ENCODE data around the gene SLC6A12.

The SLC6A12 gene

DNA sequence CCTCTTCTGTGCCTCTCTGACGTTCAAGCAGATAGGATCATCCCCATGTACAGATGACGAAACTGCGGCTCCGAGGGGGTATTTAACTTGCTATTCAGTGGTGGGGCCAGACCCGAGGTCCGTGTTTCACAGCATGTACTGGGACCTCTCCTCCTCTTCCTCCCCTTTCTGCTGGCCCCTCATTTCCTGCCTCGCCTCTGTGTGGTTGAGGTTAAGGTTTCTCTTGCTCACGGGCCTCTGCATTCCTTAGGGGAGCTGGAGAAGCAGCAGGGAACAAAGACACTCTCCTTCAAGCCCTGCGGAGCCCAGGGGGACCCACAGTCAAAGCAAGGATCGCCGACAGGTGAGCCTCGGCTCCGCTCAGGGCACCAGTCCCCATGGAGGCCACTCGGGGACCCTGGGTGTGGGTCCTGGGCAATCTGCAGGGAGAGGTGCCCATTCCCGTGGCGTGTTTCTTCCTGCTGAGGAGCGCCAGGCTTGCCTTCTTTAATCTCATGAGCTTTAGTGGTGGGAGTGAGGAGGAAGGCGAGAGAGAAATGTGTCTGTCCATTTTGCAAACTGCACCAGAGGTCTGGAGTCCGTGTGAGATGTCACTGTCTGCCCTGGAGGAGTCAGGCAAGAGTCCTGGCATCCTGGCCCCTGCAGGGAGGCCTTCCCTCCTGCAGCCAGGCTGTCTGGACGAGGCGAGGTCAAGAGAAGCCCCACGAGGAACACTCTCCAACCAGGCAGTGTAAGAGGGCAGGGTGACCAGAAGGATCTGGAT, 45.0 kb downstream of the SLC6A12 start:
- no peak overlapping the region for H3K4me3 ChIP-seq
- H3K36me3 ChIP-seq: no peaks in the 10 kb centered on the region
- H3K4me1 ChIP-seq: peaks cover 49 to 76% (median 64%) of the 10 kb centered on the region in 10 experiments
- no peak overlapping the region; a peak in 1 of 22 replicates for H3K9ac ChIP-seq
- no peak overlapping the region for H3K27ac ChIP-seq
- peak overlapping the region; percentile 33 to 70 (median 53); a peak in 21 of 22 replicates for H3K4me2 ChIP-seq
- H3K9me3 ChIP-seq (replicated peaks in 1 of 11): no peaks in the 10 kb centered on the region
- TF ChIP-seq Cebpa-rat (IDR thresholded peaks at IDR 0.05): no peak
- H3K27me3 ChIP-seq: no peaks in the 10 kb centered on the region
- H4K20me1 ChIP-seq: no peaks in the 10 kb centered on the region

DNA sequence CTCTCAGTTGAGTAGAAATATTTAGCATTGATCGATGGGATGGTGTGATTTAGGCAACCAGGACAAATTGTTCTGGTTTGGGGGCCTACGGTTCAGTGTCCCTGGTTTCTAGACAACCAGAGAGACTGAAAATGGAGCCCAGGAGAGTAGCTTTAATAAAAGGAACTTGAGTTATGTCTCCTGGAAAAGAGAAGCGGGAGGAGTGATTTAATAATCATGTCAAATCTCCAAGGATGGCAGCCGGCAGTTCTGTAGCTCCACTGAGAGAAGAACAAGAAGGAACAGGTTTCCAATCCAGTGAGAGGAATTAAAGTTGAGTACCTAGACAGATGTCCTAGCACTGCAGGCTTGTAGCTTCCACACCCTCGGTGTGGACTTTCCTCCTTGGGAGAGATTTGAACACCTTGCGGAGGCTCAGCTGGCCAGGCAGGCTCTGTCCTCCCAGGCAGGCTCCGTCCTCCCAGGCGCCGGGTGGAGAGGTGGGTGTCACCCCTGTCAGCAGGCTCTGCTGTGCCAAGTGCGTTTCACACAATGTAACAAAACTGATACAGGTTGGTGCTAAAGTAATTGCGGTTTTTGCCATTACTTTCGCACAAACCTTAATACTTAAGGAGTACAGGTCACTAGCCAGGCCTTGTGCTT, 45.9 kb downstream of the SLC6A12 start:
- no peaks in the 10 kb centered on the region for H3K9me3 ChIP-seq (replicated peaks in 1 of 11)
- no peaks in the 10 kb centered on the region for H3K36me3 ChIP-seq
- no peak overlapping the region for H3K4me3 ChIP-seq
- no peaks in the 10 kb centered on the region for H3K27me3 ChIP-seq
- no peak overlapping the region for H3K27ac ChIP-seq
- H3K4me1 ChIP-seq: peaks cover 40 to 71% (median 60%) of the 10 kb centered on the region in 10 experiments
- H4K20me1 ChIP-seq: no peaks in the 10 kb centered on the region
- TF ChIP-seq Cebpa-rat (IDR thresholded peaks at IDR 0.05): no peak
- H3K9ac ChIP-seq: no peak overlapping the region
- peak overlapping the region in 10 of 11 experiments; percentile 11 to 70 (median 62); a peak in 16 of 22 replicates for H3K4me2 ChIP-seq

GRCh38 chr12:166425-167075, 47.4 kb downstream of the SLC6A12 start:
- Histone ChIP-seq H4K20me1 (no peaks in the 10 kb centered on the region), H3K9me3 (replicated peaks in 1 of 11) (no peaks in the 10 kb centered on the region), H3K9ac (no peak overlapping the region), H3K27ac (no peak overlapping the region), H3K4me1 (peaks cover 25 to 59% (median 49%) of the 10 kb centered on the region in 10 experiments), H3K4me2 (peak overlapping the region in 8 of 11 experiments; percentile 12 to 69 (median 54); a peak in 13 of 22 replicates), H3K27me3 (no peaks in the 10 kb centered on the region), H3K36me3 (no peaks in the 10 kb centered on the region), H3K4me3 (no peak overlapping the region)
- TF ChIP-seq Cebpa-rat (IDR thresholded peaks at IDR 0.05): no peak

DNA sequence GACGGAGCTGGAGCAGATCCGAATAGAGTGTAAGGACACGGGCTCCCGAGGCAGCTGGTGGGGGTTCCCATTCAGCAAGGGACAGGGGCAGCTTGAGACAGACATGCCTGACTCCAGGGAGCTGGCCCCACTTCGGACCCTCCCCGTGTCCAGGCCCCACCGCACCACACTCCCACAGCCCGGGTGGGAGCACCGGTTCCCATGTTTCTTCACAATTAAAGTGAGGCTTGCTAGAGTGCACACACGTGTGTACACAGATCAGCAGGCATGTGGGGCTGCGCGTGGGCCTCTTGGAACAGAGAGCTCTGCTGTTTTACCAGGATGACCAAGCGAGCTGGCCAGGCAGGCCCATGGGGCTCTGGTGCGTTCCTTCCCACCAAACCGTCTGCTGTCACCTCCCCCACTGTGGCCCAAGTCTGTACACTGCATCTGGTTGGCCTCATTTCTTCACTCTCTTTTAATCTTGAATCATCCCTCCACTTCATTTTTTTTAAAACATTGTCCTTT, 48.0 kb downstream of the SLC6A12 start:
- Histone ChIP-seq H3K27ac (no peak overlapping the region), H3K36me3 (no peaks in the 10 kb centered on the region), H3K27me3 (no peaks in the 10 kb centered on the region), H3K9me3 (replicated peaks in 1 of 11) (no peaks in the 10 kb centered on the region), H3K9ac (no peak overlapping the region), H4K20me1 (no peaks in the 10 kb centered on the region), H3K4me3 (no peak overlapping the region), H3K4me1 (peaks cover 24 to 59% (median 49%) of the 10 kb centered on the region in 10 experiments), H3K4me2 (0 out of 22 replicates have a peak overlapping the region, but pooled peaks of 2 of the 11 experiments have one; percentile 47 to 62)
- TF ChIP-seq Cebpa-rat (IDR thresholded peaks at IDR 0.05): no peak

DNA sequence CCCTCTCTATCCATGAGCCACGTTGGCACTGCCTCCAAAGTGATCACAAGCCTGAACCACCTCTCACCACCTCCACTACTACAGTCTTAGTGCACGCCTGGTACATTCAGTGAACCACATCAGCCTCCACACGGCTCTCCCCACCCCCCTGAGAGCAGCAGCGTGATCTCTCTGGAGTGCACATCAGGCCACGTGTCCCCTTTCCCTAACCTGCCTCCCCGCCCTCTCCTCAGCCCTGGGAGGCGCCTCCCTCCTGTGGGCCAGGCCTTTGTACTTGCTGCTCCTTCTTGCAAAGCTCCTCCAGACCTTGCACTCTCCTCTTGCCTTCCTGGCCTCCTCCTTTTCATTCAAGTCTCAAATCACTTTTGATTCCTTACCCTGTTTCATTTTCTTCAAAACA, 49.8 kb downstream of the SLC6A12 start:
- Histone ChIP-seq H3K27ac (no peak overlapping the region), H3K27me3 (no peaks in the 10 kb centered on the region), H3K4me1 (peaks cover 23 to 52% (median 44%) of the 10 kb centered on the region in 10 experiments), H3K4me2 (peak overlapping the region in 9 of 11 experiments; percentile 6 to 62 (median 43); a peak in 17 of 22 replicates), H3K9me3 (replicated peaks in 1 of 11) (no peaks in the 10 kb centered on the region), H4K20me1 (no peaks in the 10 kb centered on the region), H3K4me3 (no peak overlapping the region), H3K9ac (peak overlapping the region in 1 of 11 experiments; percentile 14; a peak in 1 of 22 replicates), H3K36me3 (no peaks in the 10 kb centered on the region)
- TF ChIP-seq Cebpa-rat (IDR thresholded peaks at IDR 0.05): no peak

- no peaks in the 10 kb centered on the region for H3K27me3 ChIP-seq
- no peak overlapping the region for H3K4me3 ChIP-seq
- peak overlapping the region in 7 of 11 experiments; percentile 33 to 62 (median 51); a peak in 13 of 22 replicates for H3K4me2 ChIP-seq
- H3K4me1 ChIP-seq: peaks cover 21 to 45% (median 37%) of the 10 kb centered on the region in 10 experiments
- no peak for TF ChIP-seq Cebpa-rat (IDR thresholded peaks at IDR 0.05)
- no peaks in the 10 kb centered on the region for H3K36me3 ChIP-seq
- no peak overlapping the region for H3K27ac ChIP-seq
- H4K20me1 ChIP-seq: no peaks in the 10 kb centered on the region
- no peak overlapping the region for H3K9ac ChIP-seq
- H3K9me3 ChIP-seq (replicated peaks in 1 of 11): no peaks in the 10 kb centered on the region
Measured at GRCh38 chr12:163406-163986, 50.5 kb downstream of the SLC6A12 start.

- H3K4me3 ChIP-seq: no peak overlapping the region
- no peak overlapping the region for H3K27ac ChIP-seq
- no peaks in the 10 kb centered on the region for H4K20me1 ChIP-seq
- H3K36me3 ChIP-seq: no peaks in the 10 kb centered on the region
- no peaks in the 10 kb centered on the region for H3K9me3 ChIP-seq (replicated peaks in 1 of 11)
- H3K4me1 ChIP-seq: peaks cover 15 to 39% (median 29%) of the 10 kb centered on the region in 10 experiments
- no peak overlapping the region for H3K4me2 ChIP-seq
- TF ChIP-seq Cebpa-rat (IDR thresholded peaks at IDR 0.05): no peak
- H3K9ac ChIP-seq: no peak overlapping the region
- H3K27me3 ChIP-seq: no peaks in the 10 kb centered on the region
Measured at GRCh38 chr12:162467-163307, 51.3 kb downstream of the SLC6A12 start.

- Histone ChIP-seq H3K36me3 (no peaks in the 10 kb centered on the region), H3K4me2 (no peak overlapping the region), H3K9me3 (replicated peaks in 1 of 11) (no peaks in the 10 kb centered on the region), H3K4me1 (peaks cover 9 to 30% (median 21%) of the 10 kb centered on the region in 10 experiments), H3K9ac (no peak overlapping the region), H3K4me3 (no peak overlapping the region), H3K27ac (no peak overlapping the region), H3K27me3 (no peaks in the 10 kb centered on the region), H4K20me1 (no peaks in the 10 kb centered on the region)
- TF ChIP-seq Cebpa-rat (IDR thresholded peaks at IDR 0.05): no peak
Measured at GRCh38 chr12:161823-162222, 52.1 kb downstream of the SLC6A12 start.
